ENCODE measurements around the gene DCLK1. TPM values are rescaled to one million over a fixed set of nuclear protein-coding genes. Genes with fewer than 3 reads are reported as not detected.
A peak's percentile ranks its signal among the peaks of the same experiment; 100 is the strongest.

DCLK1 gene
- total RNA-seq, 1 donor from 2014 or later, result 7.9 TPM

DNA sequence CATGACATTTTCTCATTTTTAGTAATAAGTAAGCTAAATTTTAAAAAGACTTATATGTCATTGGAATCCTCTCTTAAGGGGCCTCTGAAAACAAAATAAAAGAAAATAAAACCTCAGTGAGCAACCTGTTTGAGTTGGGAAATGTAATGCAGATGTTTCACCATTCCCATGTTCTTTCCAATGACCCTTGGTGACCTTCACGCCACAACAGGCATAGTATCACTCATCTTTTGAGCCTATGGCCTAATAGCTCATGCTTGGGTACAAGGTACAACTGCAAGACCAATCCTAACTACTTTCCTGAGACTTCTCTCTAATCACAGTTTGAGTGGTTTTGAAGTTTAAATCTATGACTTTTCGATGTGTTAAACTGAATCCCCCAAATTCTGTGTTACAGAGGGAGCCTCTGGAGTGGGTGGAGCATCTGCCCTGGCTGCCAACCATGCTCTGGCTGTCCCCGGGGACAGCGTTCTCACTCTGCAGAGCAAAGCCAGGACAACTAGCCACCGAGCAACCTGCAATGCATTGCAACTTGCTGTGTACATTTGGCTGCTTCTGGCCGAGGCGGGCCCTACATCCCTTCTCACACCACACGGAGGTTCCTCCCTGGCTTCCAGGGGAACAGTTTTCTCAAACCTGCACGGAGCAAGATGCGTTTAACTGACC, 346.8 kb downstream of the DCLK1 start:
- Mint-ChIP-seq H3K36me3 (ENCODE audit: low read depth) (no peaks in the 10 kb centered on the region), H3K4me1 (ENCODE audit: low read depth) (no peaks in the 10 kb centered on the region), H3K4me3 (ENCODE audit: unreplicated experiment) (no peak overlapping the region), H3K27me3 (ENCODE audit: low read depth) (no peaks in the 10 kb centered on the region), H3K27ac (ENCODE audit: unreplicated experiment) (no peak overlapping the region), H3K9me3 (ENCODE audit: low read depth) (no peaks in the 10 kb centered on the region)
- no peak for DNase-seq (ENCODE audit: low spot score)
- TF ChIP-seq, protein P1, sequence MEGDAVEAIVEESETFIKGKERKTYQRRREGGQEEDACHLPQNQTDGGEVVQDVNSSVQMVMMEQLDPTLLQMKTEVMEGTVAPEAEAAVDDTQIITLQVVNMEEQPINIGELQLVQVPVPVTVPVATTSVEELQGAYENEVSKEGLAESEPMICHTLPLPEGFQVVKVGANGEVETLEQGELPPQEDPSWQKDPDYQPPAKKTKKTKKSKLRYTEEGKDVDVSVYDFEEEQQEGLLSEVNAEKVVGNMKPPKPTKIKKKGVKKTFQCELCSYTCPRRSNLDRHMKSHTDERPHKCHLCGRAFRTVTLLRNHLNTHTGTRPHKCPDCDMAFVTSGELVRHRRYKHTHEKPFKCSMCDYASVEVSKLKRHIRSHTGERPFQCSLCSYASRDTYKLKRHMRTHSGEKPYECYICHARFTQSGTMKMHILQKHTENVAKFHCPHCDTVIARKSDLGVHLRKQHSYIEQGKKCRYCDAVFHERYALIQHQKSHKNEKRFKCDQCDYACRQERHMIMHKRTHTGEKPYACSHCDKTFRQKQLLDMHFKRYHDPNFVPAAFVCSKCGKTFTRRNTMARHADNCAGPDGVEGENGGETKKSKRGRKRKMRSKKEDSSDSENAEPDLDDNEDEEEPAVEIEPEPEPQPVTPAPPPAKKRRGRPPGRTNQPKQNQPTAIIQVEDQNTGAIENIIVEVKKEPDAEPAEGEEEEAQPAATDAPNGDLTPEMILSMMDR (IDR thresholded peaks at IDR 0.05), result no peak

DNA sequence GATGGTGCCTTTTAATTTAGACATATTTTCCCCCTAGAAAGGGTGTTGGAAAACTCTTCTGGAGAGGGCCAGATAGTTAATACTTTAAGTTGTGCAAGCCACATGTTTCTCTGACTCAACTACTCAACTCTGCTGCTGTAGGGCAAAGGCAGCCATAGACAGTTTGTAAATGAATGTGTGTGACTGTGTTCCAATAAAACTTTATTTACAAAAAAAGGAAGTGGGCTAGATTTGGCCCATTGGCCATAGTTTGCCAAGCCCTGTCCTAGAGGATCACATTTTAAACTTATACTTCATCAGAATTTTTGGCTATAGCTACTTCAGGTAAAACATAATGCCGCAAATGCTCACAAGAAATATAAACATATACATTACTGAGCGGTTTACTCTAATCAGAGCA, 348.4 kb downstream of the DCLK1 start:
- no peaks in the 10 kb centered on the region for H3K36me3 Mint-ChIP-seq (ENCODE audit: low read depth)

DNA sequence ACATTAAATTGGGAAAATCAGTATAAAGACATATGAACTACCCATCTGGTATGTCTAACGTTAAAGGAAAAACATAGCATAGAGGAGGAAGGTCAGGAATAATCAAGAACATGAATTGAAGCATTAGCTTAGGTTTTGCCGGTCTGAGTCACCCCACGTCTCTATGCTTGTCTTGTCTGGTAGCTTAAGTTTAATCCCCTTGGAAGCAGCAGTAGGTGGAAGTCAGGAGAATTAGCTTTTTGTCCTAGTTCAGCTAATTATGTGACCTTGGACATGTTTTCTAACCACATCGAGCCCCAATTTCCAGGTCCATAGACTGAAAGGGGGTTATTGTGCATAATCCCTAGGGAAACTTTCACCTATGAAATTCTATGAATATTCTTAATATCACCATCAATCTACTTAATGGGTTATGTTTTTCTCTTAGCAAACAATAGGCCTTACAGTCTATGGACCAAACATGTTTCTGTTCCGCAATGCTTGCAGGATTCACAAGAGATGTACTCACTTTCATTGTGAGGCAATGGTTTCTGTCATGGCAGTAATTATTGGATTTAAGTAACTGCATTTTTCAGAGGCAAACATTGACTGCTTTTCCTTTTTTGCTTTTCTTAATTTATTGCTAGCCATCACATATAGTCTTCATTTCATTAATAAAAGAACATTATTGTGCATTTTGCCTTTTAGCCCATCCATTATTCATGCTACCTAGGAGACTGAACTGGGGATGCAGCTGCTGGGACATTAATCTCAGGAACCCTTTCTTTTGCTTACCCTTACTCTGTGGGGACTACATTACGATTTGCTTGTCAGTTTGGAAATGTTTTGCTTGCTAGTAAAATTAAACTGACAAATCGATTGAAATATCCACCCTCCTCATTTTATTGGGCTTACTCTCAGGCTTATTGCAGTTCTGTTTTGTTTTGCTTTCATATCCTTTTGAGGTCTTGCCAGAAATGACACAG, 349.9 kb downstream of the DCLK1 start:
- TF ChIP-seq, protein P1 (IDR thresholded peaks at IDR 0.05), result no peak
- Mint-ChIP-seq H3K4me1 (ENCODE audit: low read depth) (peaks cover 7% of the 10 kb centered on the region), H3K27ac (ENCODE audit: unreplicated experiment) (no peak overlapping the region), H3K36me3 (ENCODE audit: low read depth) (no peaks in the 10 kb centered on the region), H3K27me3 (ENCODE audit: low read depth) (no peaks in the 10 kb centered on the region), H3K4me3 (ENCODE audit: unreplicated experiment) (no peak overlapping the region), H3K9me3 (ENCODE audit: low read depth) (no peaks in the 10 kb centered on the region)
- DNase-seq (ENCODE audit: low spot score), result no peak

More for the DNA sequence above, 348.4 kb downstream of the DCLK1 start:
- Mint-ChIP-seq H3K27me3 (ENCODE audit: low read depth) (no peaks in the 10 kb centered on the region), H3K9me3 (ENCODE audit: low read depth) (no peaks in the 10 kb centered on the region), H3K4me1 (ENCODE audit: low read depth) (no peaks in the 10 kb centered on the region), H3K27ac (ENCODE audit: unreplicated experiment) (no peak overlapping the region), H3K4me3 (ENCODE audit: unreplicated experiment) (no peak overlapping the region)
- DNase-seq (ENCODE audit: low spot score), result no peak
- TF ChIP-seq, protein P1 (IDR thresholded peaks at IDR 0.05), result no peak

DNA sequence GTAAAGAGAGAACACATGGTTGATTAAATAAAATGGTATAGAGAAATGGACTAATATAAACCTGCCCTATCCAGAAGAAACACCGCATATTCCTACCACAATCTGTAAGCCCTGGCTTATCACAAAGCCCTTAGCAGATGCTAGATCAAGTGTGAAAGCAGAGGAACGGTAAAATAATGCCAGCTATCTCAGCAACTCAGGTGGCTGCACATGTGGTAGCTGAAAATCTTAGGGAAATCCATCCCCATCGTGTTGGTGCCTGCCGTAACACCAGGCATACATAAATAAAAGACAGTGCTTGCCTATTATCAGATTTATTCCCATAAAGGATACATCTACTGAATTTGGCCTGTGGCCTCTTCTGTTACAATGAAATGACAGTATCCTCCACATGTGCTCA, 350.6 kb downstream of the DCLK1 start:
- H3K4me1 Mint-ChIP-seq (ENCODE audit: low read depth), result peaks cover 14% of the 10 kb centered on the region
- TF ChIP-seq, protein P1 (IDR thresholded peaks at IDR 0.05), result no peak
- DNase-seq (ENCODE audit: low spot score), result no peak
- H3K36me3 Mint-ChIP-seq (ENCODE audit: low read depth), result no peaks in the 10 kb centered on the region
- no peaks in the 10 kb centered on the region for H3K9me3 Mint-ChIP-seq (ENCODE audit: low read depth)
- H3K27ac Mint-ChIP-seq (ENCODE audit: unreplicated experiment), result no peak overlapping the region
- H3K27me3 Mint-ChIP-seq (ENCODE audit: low read depth), result no peaks in the 10 kb centered on the region
- H3K4me3 Mint-ChIP-seq (ENCODE audit: unreplicated experiment), result no peak overlapping the region

DNA sequence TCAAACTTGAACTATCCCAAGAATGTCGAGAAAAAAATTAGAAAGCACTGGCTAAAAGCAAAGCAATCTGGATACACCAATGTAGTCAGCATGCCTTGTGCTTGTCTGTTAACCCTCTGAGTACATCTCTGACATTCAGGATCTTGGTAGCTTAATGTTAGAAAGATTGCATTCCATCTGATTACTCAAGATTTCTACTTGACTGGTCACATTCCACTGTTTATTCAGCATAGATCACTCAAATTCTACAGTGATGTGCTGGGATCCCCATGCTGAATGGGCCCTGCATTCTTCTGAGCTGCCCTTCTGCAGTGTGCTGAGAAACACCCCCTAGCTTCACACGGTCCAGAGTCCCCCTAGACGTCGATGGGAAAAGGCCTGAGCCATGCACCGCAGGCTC, 359.3 kb downstream of the DCLK1 start:
- TF ChIP-seq, protein P1 (IDR thresholded peaks at IDR 0.05), result no peak
- H3K27me3 Mint-ChIP-seq (ENCODE audit: low read depth), result no peaks in the 10 kb centered on the region
- H3K9me3 Mint-ChIP-seq (ENCODE audit: low read depth), result no peaks in the 10 kb centered on the region
- peaks cover 78% of the 10 kb centered on the region for H3K4me1 Mint-ChIP-seq (ENCODE audit: low read depth)
- no peaks in the 10 kb centered on the region for H3K36me3 Mint-ChIP-seq (ENCODE audit: low read depth)
- peak overlapping the region; percentile 79 for H3K27ac Mint-ChIP-seq (ENCODE audit: unreplicated experiment)
- no peak for DNase-seq (ENCODE audit: low spot score)
- no peak overlapping the region for H3K4me3 Mint-ChIP-seq (ENCODE audit: unreplicated experiment)
